Hematopoietic multipotent progenitor cell treated with erythropoietin and hydrocortisone succinate and interleukin-3 and kit ligand, for 4 days (in vitro differentiated cells): ENCODE results near the gene STK32B.
"Not testable (repeated sequence)": the region's sequence is repeated elsewhere in the genome, so short reads cannot be mapped to it uniquely, and the experiment has no call there.

Experiments
- DNase-seq: peaks from one replicate; pipeline ENCODE4 v3.0.0-alpha.2; 2015

STK32B gene

GRCh38 chr4:5213087-5213595 is 161.9 kb downstream of the STK32B start:
- DNase-seq: no peak

- DNase-seq: no peak
These were observed 164.0 kb downstream of the STK32B start for GRCh38 chr4:5215321-5215720.

GRCh38 chr4:5217421-5217820 is 166.1 kb downstream of the STK32B start:
- no peak for DNase-seq

GRCh38 chr4:5218376-5219069 is 167.2 kb downstream of the STK32B start:
- no peak for DNase-seq

GRCh38 chr4:5220028-5220427 is 168.7 kb downstream of the STK32B start:
- peak; percentile 70 for DNase-seq

GRCh38 chr4:5222047-5222446 is 170.8 kb downstream of the STK32B start:
- DNase-seq: no peak

- DNase-seq: no peak
These were observed 171.7 kb downstream of the STK32B start for GRCh38 chr4:5222951-5223350.

GRCh38 chr4:5224340-5224739 is 173.1 kb downstream of the STK32B start:
- no peak for DNase-seq

- no peak for DNase-seq
These were observed 181.3 kb downstream of the STK32B start for GRCh38 chr4:5232549-5232948.

- no peak for DNase-seq
These were observed 185.9 kb downstream of the STK32B start for GRCh38 chr4:5237086-5237660.

- no peak for DNase-seq
These were observed 186.9 kb downstream of the STK32B start for GRCh38 chr4:5238173-5238572.

GRCh38 chr4:5247061-5247460 is 195.8 kb downstream of the STK32B start:
- peak; percentile 32 for DNase-seq

- no peak for DNase-seq
These were observed 196.5 kb downstream of the STK32B start for GRCh38 chr4:5247735-5248134.

- DNase-seq: no peak
These were observed 198.4 kb downstream of the STK32B start for GRCh38 chr4:5249727-5250126.

GRCh38 chr4:5250536-5250935 is 199.3 kb downstream of the STK32B start:
- DNase-seq: not testable (repeated sequence)

GRCh38 chr4:5256421-5256820 is 205.1 kb downstream of the STK32B start:
- no peak for DNase-seq

- DNase-seq: no peak
These were observed 205.8 kb downstream of the STK32B start for GRCh38 chr4:5257086-5257485.

- peak; percentile 61 for DNase-seq
These were observed 208.2 kb downstream of the STK32B start for GRCh38 chr4:5259471-5259870.

- no peak for DNase-seq
These were observed 208.8 kb downstream of the STK32B start for GRCh38 chr4:5260121-5260520.

- no peak for DNase-seq
These were observed 210.6 kb downstream of the STK32B start for GRCh38 chr4:5261866-5262265.

GRCh38 chr4:5266991-5267390 is 215.7 kb downstream of the STK32B start:
- DNase-seq: no peak

GRCh38 chr4:5267408-5267807 is 216.1 kb downstream of the STK32B start:
- no peak for DNase-seq

- DNase-seq: no peak
These were observed 225.3 kb downstream of the STK32B start for GRCh38 chr4:5276475-5277075.

- no peak for DNase-seq
These were observed 225.8 kb downstream of the STK32B start for GRCh38 chr4:5277079-5277478.
